Astrocyte (in vitro differentiated cells and primary cell): Measurements from ENCODE around the gene SH3PXD2B. TPM values are rescaled to one million over a fixed set of nuclear protein-coding genes. Genes with fewer than 3 reads are reported as not detected.

Experiments
- DNase-seq: peaks from one replicate; pipeline ENCODE4 v3.0.0-alpha.2; 2010; ENCODE audit warnings: low read depth
- FAIRE-seq: peaks from 2 replicates; lab custom pipeline; 2011; peaks lifted over from hg19 to GRCh38; lab: Jason Lieb, UNC
- H2AFZ ChIP-seq: 2 replicates; pipeline ENCODE4 v1.6.0; 2012; ENCODE audit warnings: low read depth, low read length, inconsistent platforms
- H3K27ac ChIP-seq: 2 replicates; pipeline ENCODE4 v1.5.1; 2011; ENCODE audit warnings: low read depth, low read length, inconsistent platforms
- H3K27me3 ChIP-seq: 2 replicates; pipeline ENCODE4 v1.6.0; 2011; ENCODE audit warnings: low read length, inconsistent platforms; ENCODE audit not compliant: insufficient read depth
- H3K36me3 ChIP-seq: 2 replicates; pipeline ENCODE4 v1.5.1; 2011; ENCODE audit warnings: low read length, inconsistent platforms; ENCODE audit not compliant: insufficient read depth
- H3K4me1 ChIP-seq: 2 replicates; pipeline ENCODE4 v1.5.1; 2011; ENCODE audit warnings: low read length, inconsistent platforms; ENCODE audit not compliant: insufficient read depth
- H3K4me2 ChIP-seq: 2 replicates; pipeline ENCODE4 v1.6.0; 2012; ENCODE audit warnings: low read length, inconsistent platforms
- H3K4me3 ChIP-seq: 2 replicates; pipeline ENCODE4 v1.5.1; 2011; ENCODE audit warnings: low read depth, mild to moderate bottlenecking, low read length, inconsistent platforms; ENCODE audit not compliant: insufficient read depth
- H3K79me2 ChIP-seq: 2 replicates; pipeline ENCODE4 v1.6.0; 2012; ENCODE audit warnings: mild to moderate bottlenecking, low read length, inconsistent platforms; ENCODE audit not compliant: insufficient read depth
- H3K9ac ChIP-seq: 2 replicates; pipeline ENCODE4 v1.6.0; 2012; ENCODE audit warnings: mild to moderate bottlenecking, low read length, inconsistent platforms
- H3K9me3 ChIP-seq: 2 replicates; pipeline ENCODE4 v1.5.1; 2012; ENCODE audit warnings: low read depth, mild to moderate bottlenecking, low read length, inconsistent platforms; ENCODE audit not compliant: insufficient read depth
- H4K20me1 ChIP-seq: 2 replicates; pipeline ENCODE4 v1.6.0; 2012; ENCODE audit warnings: low read length, inconsistent platforms; ENCODE audit not compliant: insufficient read depth
- H3K27ac Mint-ChIP-seq: one replicate; pipeline ENCODE4 v1.8.0; 2021; ENCODE audit warnings: mild to moderate bottlenecking, mixed read lengths; ENCODE audit not compliant: unreplicated experiment
- H3K27me3 Mint-ChIP-seq: one replicate; pipeline ENCODE4 v1.8.0; 2021; ENCODE audit warnings: low read depth, mixed read lengths; ENCODE audit not compliant: unreplicated experiment
- H3K36me3 Mint-ChIP-seq: one replicate; pipeline ENCODE4 v1.8.0; 2021; ENCODE audit warnings: low read depth, mixed read lengths; ENCODE audit not compliant: unreplicated experiment
- H3K4me1 Mint-ChIP-seq: one replicate; pipeline ENCODE4 v1.8.0; 2021; ENCODE audit warnings: low read depth, mixed read lengths; ENCODE audit not compliant: unreplicated experiment
- H3K4me3 Mint-ChIP-seq: one replicate; pipeline ENCODE4 v1.8.0; 2021; ENCODE audit warnings: mild to moderate bottlenecking, moderate library complexity, mixed read lengths; ENCODE audit not compliant: unreplicated experiment
- H3K9me3 Mint-ChIP-seq: one replicate; pipeline ENCODE4 v1.8.0; 2021; ENCODE audit warnings: mild to moderate bottlenecking, mixed read lengths; ENCODE audit not compliant: unreplicated experiment
- EZH2 ChIP-seq: IDR thresholded peaks from 2 replicates; pipeline ENCODE4 v1.6.1; 2012; ENCODE audit warnings: mild to moderate bottlenecking, low read length, inconsistent platforms; ENCODE audit not compliant: insufficient read depth
- total RNA-seq: library from RNA; stranded (reverse); gene quantifications from 2 replicates; pipeline ENCODE4 v1.2.1, GENCODE V29; 2021
- TF ChIP-seq, protein P1 (sequence below): IDR thresholded peaks from 2 replicates; pipeline ENCODE4 v1.5.1; 2011; ENCODE audit warnings: low read depth, mild to moderate bottlenecking, inconsistent platforms, low read length, moderate library complexity; ENCODE audit not compliant: insufficient read depth

Gene SH3PXD2B
- total RNA-seq, 1 donor from 2014 or later, result 66.0 TPM

DNA sequence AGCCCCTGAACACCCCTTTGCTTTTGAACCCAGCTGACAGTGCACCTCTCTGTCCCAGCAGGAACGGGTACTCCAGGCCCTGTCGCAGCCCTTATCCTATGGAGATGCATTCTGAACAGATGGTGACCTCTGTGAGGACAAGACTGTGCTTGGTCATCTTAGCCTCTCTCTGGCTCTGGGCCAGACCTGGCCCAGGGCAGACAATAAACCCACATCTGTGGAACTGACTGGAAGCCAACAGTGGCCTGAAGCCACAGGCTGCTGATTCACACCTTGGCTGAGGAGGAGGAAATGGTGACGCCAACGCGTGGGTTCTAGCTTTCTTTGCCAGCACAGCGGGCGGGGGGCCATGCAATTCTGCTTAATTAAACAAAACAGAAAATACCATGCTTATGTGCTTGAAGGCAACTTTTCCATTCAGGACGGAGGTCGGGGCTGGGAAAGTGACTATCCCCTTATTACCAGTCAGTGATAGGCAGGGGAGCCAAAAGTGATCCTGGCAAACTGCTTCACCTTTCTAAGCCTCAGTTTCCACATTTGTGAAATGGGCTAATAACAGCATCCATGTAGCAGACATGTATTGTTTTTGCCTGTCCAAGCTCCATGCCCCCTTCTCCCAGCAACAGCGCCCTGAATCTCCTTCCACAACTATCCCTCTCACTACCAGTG is 10.8 kb downstream of the SH3PXD2B start:
- H3K27me3 ChIP-seq, result no peaks in the 10 kb centered on the region
- TF ChIP-seq, protein P1, sequence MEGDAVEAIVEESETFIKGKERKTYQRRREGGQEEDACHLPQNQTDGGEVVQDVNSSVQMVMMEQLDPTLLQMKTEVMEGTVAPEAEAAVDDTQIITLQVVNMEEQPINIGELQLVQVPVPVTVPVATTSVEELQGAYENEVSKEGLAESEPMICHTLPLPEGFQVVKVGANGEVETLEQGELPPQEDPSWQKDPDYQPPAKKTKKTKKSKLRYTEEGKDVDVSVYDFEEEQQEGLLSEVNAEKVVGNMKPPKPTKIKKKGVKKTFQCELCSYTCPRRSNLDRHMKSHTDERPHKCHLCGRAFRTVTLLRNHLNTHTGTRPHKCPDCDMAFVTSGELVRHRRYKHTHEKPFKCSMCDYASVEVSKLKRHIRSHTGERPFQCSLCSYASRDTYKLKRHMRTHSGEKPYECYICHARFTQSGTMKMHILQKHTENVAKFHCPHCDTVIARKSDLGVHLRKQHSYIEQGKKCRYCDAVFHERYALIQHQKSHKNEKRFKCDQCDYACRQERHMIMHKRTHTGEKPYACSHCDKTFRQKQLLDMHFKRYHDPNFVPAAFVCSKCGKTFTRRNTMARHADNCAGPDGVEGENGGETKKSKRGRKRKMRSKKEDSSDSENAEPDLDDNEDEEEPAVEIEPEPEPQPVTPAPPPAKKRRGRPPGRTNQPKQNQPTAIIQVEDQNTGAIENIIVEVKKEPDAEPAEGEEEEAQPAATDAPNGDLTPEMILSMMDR, result no peak
- TF ChIP-seq EZH2, result no peak
- H3K9me3 ChIP-seq, result no peaks in the 10 kb centered on the region
- peaks cover 46% of the 10 kb centered on the region for H3K4me1 Mint-ChIP-seq
- H3K4me2 ChIP-seq, result peak overlapping the region; percentile 51
- H3K79me2 ChIP-seq, result peaks cover 87% of the 10 kb centered on the region
- H3K27me3 Mint-ChIP-seq, result no peaks in the 10 kb centered on the region
- peak overlapping the region; percentile 66 for H3K9ac ChIP-seq
- H3K4me1 ChIP-seq, result peaks cover 39% of the 10 kb centered on the region
- peaks cover 2% of the 10 kb centered on the region for H3K36me3 Mint-ChIP-seq
- H3K4me3 ChIP-seq, result no peak overlapping the region
- peak overlapping the region; percentile 83 for H3K27ac Mint-ChIP-seq
- H3K27ac ChIP-seq, result peak overlapping the region; percentile 78
- DNase-seq (peak; percentile 98), FAIRE-seq (peak; percentile 93)
- peaks cover 98% of the 10 kb centered on the region for H4K20me1 ChIP-seq
- H3K4me3 Mint-ChIP-seq, result no peak overlapping the region
- H2AFZ ChIP-seq, result no peak overlapping the region
- no peaks in the 10 kb centered on the region for H3K36me3 ChIP-seq
- H3K9me3 Mint-ChIP-seq, result no peaks in the 10 kb centered on the region

DNA sequence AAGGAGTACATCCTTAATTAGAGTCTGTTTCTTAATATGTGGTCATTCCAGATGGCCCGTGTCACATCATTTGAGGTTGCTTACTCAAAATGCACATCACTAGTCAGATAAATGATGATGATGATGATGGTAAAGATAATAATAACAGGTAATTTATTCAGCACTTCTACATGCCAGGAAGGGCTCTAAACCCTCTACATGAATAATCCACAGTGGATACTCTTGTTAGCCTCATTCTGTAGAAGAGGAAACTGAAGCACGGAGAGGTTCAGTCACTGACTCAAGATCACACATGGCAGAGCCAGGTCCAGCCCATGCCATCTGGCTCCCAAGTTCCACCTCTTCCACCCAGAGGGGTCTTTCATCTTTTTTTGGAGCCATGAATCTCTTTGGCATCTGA is 11.7 kb downstream of the SH3PXD2B start:
- peaks cover 98% of the 10 kb centered on the region for H4K20me1 ChIP-seq
- no peak overlapping the region for H3K4me2 ChIP-seq
- no peaks in the 10 kb centered on the region for H3K27me3 ChIP-seq
- DNase-seq (peak; percentile 61), FAIRE-seq (no peak)
- peak overlapping the region; percentile 18 for H3K27ac ChIP-seq
- no peaks in the 10 kb centered on the region for H3K27me3 Mint-ChIP-seq
- no peak overlapping the region for H2AFZ ChIP-seq
- no peaks in the 10 kb centered on the region for H3K36me3 ChIP-seq
- no peak overlapping the region for H3K27ac Mint-ChIP-seq
- H3K79me2 ChIP-seq, result peaks cover 87% of the 10 kb centered on the region
- peaks cover 50% of the 10 kb centered on the region for H3K4me1 Mint-ChIP-seq
- TF ChIP-seq, protein P1, result no peak
- TF ChIP-seq EZH2, result no peak
- H3K4me3 Mint-ChIP-seq, result no peak overlapping the region
- H3K4me3 ChIP-seq, result no peak overlapping the region
- H3K4me1 ChIP-seq, result peaks cover 49% of the 10 kb centered on the region
- no peaks in the 10 kb centered on the region for H3K9me3 ChIP-seq
- no peak overlapping the region for H3K9ac ChIP-seq
- no peaks in the 10 kb centered on the region for H3K9me3 Mint-ChIP-seq
- H3K36me3 Mint-ChIP-seq, result peaks cover 4% of the 10 kb centered on the region

DNA sequence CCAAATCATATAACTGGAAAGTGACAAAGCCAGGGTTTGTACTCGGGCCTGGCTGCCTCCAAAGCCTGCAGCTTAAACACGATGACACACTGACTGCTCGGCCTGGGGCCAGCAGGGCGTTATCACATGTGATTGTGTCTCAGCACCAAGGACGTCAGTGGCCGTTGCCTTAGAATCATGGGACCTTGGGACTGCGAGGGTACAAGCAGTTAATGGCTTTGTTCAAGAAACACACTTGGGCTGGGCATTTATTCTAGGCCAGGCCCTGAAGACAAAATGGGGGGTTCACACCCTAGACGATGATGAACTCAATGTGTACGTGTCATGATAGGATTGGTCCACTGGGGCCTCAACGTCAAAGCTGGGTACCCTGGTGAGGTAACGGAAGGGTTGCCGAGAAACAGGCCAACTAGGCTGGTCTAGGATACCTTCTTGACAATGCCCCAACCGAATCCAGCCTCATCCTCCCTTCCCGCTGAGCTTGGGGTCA is 13.0 kb downstream of the SH3PXD2B start:
- H3K4me2 ChIP-seq, result no peak overlapping the region
- H3K4me1 ChIP-seq, result peaks cover 47% of the 10 kb centered on the region
- H3K9ac ChIP-seq, result no peak overlapping the region
- peaks cover 98% of the 10 kb centered on the region for H4K20me1 ChIP-seq
- H3K9me3 Mint-ChIP-seq, result no peaks in the 10 kb centered on the region
- H3K9me3 ChIP-seq, result no peaks in the 10 kb centered on the region
- peaks cover 51% of the 10 kb centered on the region for H3K4me1 Mint-ChIP-seq
- no peak for DNase-seq
- no peaks in the 10 kb centered on the region for H3K27me3 ChIP-seq
- FAIRE-seq, result no peak
- H2AFZ ChIP-seq, result no peak overlapping the region
- no peak overlapping the region for H3K4me3 Mint-ChIP-seq
- no peak for TF ChIP-seq EZH2
- TF ChIP-seq, protein P1, result no peak
- no peaks in the 10 kb centered on the region for H3K27me3 Mint-ChIP-seq
- no peak overlapping the region for H3K4me3 ChIP-seq
- no peak overlapping the region for H3K27ac ChIP-seq
- H3K36me3 Mint-ChIP-seq, result peaks cover 4% of the 10 kb centered on the region
- H3K27ac Mint-ChIP-seq, result no peak overlapping the region
- peaks cover 87% of the 10 kb centered on the region for H3K79me2 ChIP-seq
- no peaks in the 10 kb centered on the region for H3K36me3 ChIP-seq
